Activated CD8-positive, alpha-beta T cell treated with anti-CD3 and anti-CD28 coated beads for 36 hours (primary cell): ENCODE measurements around the gene CSNK1G3. TPM values are rescaled to one million over a fixed set of nuclear protein-coding genes. Genes with fewer than 3 reads are reported as not detected.
A peak's percentile ranks its signal among the peaks of the same experiment; 100 is the strongest.

Experiments used
- ATAC-seq: fragments of 200-7000 bp; cut with Tn5 transposase; one replicate; pipeline ENCODE4 v1.10.0; 2021; ENCODE audit warnings: mild to moderate bottlenecking, moderate library complexity
- CTCF ChIA-PET: fragments of 350-600 bp; sonication (Branson Sonifier 250); formaldehyde crosslinking; loops from one replicate; lab custom pipeline; 2021; ENCODE audit warnings: antibody characterized with exemption; lab: Charles Lee
- POLR2A ChIA-PET: fragments of 350-600 bp; sonication (Branson Sonifier 250); formaldehyde crosslinking; loops from one replicate; lab custom pipeline; 2021; ENCODE audit warnings: antibody characterized with exemption; lab: Charles Lee
- DNase-seq: peaks from one replicate; pipeline ENCODE4 v3.0.0-alpha.2; 2020
- H3K27ac Mint-ChIP-seq: one replicate; pipeline ENCODE4 v1.8.0; 2021; ENCODE audit warnings: mild to moderate bottlenecking, mixed read lengths
- H3K27me3 Mint-ChIP-seq: one replicate; pipeline ENCODE4 v1.8.0; 2021; ENCODE audit warnings: mixed read lengths
- H3K36me3 Mint-ChIP-seq: one replicate; pipeline ENCODE4 v1.8.0; 2021; ENCODE audit warnings: low read depth, mixed read lengths
- H3K4me1 Mint-ChIP-seq: one replicate; pipeline ENCODE4 v1.8.0; 2021; ENCODE audit warnings: low read depth, mixed read lengths
- H3K4me3 Mint-ChIP-seq: one replicate; pipeline ENCODE4 v1.8.0; 2021; ENCODE audit warnings: mild to moderate bottlenecking, moderate library complexity, mixed read lengths
- H3K9me3 Mint-ChIP-seq: one replicate; pipeline ENCODE4 v1.8.0; 2021; ENCODE audit warnings: mixed read lengths
- CTCF ChIP-seq: fragments of 200-600 bp; IDR thresholded peaks from one replicate; pipeline ENCODE4 v1.8.0; 2022; ENCODE audit warnings: antibody characterized with exemption, mild to moderate bottlenecking
- intact Hi-C: fragments of 100-400 bp; cut with micrococcal nuclease; formaldehyde crosslinking; loops from one replicate; pipeline ENCODE4 v1.10.0; 2022
- total RNA-seq, 2 experiments: library from RNA; stranded (reverse); gene quantifications; one replicate each; pipeline ENCODE4 v1.2.3, GENCODE V29; 2021

Gene CSNK1G3
- total RNA-seq, 2 experiments from 2014 or later: 36.1 to 39.2 TPM

DNA sequence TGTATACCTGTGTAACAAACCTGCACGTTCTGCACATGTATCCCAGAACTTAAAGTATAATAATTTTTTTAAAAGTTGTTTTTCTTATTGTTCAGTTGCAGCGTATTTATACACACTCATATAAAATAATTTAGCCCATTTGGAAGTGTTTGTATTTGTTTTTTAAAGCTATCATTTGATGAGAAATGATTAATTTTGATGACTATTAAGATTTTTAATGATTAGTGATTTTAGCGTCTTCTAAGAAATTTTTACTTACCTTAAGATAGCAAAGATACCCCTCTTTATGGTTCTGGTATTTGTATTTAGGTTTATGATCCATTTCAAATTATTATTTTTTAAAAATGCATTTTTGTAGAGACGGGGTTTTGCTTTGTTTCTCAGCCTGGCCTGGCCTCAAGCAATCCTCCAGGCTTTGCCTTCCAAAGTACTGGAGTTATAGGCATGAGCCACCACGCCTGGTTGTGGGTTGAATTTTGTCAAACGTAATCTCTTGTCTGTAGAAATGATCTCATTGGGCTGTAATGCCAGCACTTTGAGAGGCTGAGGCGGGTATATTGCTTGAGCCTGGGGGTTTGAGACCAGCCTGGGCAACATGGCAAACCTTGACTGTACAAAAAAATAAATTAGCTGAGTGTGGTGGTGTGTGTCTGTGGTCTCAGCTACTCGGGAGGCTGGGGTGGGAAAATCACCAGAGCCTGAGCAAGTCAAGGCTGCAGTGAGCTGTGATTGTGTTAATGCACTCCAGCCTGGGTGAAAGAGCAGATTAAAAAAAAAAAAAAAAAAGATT lies 26.9 kb downstream of the CSNK1G3 start:
- CTCF ChIA-PET: no interaction called here
- Mint-ChIP-seq H3K27ac (no peak overlapping the region), H3K36me3 (no peaks in the 10 kb centered on the region), H3K27me3 (no peaks in the 10 kb centered on the region), H3K9me3 (no peaks in the 10 kb centered on the region), H3K4me1 (peaks cover 54% of the 10 kb centered on the region), H3K4me3 (no peak overlapping the region)
- POLR2A ChIA-PET: no interaction called here
- DNase-seq (no peak), ATAC-seq (no peak)
- intact Hi-C loops: no loop called here
- no peak for TF ChIP-seq CTCF

DNA sequence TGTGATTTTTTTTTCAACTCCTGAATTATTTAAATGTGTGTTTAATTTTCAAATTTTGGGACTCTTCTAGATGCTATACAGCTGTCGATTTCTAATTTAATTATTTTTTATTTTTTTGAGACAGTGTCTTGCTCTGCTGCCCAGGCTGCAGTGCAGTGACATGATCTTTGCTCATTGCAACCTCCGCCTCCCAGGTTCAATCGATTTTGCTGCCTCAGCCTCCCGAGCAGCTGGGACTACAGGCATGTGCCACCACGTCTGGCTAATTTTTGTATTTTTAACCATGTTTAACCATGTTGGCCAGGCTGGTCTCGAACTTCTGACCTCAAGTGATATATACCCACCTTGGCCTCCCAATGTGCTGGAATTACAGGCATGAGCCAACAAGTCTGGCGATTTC lies 28.6 kb downstream of the CSNK1G3 start:
- H3K4me3 Mint-ChIP-seq: no peak overlapping the region
- intact Hi-C loops: no loop called here
- peaks cover 59% of the 10 kb centered on the region for H3K4me1 Mint-ChIP-seq
- H3K9me3 Mint-ChIP-seq: no peaks in the 10 kb centered on the region
- ChIA-PET CTCF (no interaction called here), POLR2A (interaction anchor here (0.6 to 0.7 kb wide), 2 partner anchors 22 to 495 kb away, joined by 3 read pairs; no protein-coding TSS in a partner anchor)
- DNase-seq (no peak), ATAC-seq (no peak)
- H3K27ac Mint-ChIP-seq: no peak overlapping the region
- TF ChIP-seq CTCF: no peak
- H3K36me3 Mint-ChIP-seq: no peaks in the 10 kb centered on the region
- no peaks in the 10 kb centered on the region for H3K27me3 Mint-ChIP-seq

GRCh38 chr5:123543438-123543837 lies 31.5 kb downstream of the CSNK1G3 start:
- H3K27ac Mint-ChIP-seq: peak overlapping the region; percentile 6
- DNase-seq (no peak), ATAC-seq (no peak)
- peaks cover 56% of the 10 kb centered on the region for H3K4me1 Mint-ChIP-seq
- peaks cover under 1% of the 10 kb centered on the region for H3K36me3 Mint-ChIP-seq
- POLR2A ChIA-PET: interaction anchor here (0.9 to 1.2 kb wide), 2 partner anchors 32 to 121 kb away, joined by 3 to 5 read pairs; partner anchors contain the start of genes CEP120 and CSNK1G3
- intact Hi-C loops: no loop called here
- TF ChIP-seq CTCF: no peak
- no peaks in the 10 kb centered on the region for H3K27me3 Mint-ChIP-seq
- H3K9me3 Mint-ChIP-seq: no peaks in the 10 kb centered on the region
- H3K4me3 Mint-ChIP-seq: no peak overlapping the region
- CTCF ChIA-PET: interaction anchor here (0.7 to 4.4 kb wide), 4 partner anchors 8 to 121 kb away, joined by 3 to 24 read pairs (median 4); partner anchors contain the start of gene CEP120

DNA sequence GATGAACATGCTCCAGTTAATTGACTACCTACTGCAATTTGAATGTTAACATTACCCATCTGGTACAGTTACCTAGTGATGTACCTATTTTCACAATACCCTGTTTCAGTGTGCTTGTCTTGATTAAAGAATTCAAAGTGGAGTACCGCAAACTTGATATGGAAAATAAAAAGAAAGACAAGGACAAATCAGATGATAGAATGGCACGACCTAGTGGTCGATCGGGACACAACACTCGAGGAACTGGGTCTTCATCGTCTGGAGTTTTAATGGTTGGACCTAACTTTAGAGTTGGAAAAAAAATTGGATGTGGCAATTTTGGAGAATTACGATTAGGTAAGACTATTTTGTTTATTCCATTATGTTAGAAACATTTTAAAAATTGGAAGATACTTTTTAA lies 33.5 kb downstream of the CSNK1G3 start:
- H3K4me1 Mint-ChIP-seq: peaks cover 67% of the 10 kb centered on the region
- no peak overlapping the region for H3K27ac Mint-ChIP-seq
- H3K4me3 Mint-ChIP-seq: no peak overlapping the region
- ChIA-PET POLR2A (no interaction called here), CTCF (interaction anchor here (0.6 to 4.4 kb wide), 9 partner anchors 9 to 127 kb away, joined by 3 to 24 read pairs (median 3); partner anchors contain the start of gene CEP120)
- ATAC-seq (no peak), DNase-seq (peak; percentile 42)
- H3K36me3 Mint-ChIP-seq: peaks cover 9% of the 10 kb centered on the region
- H3K9me3 Mint-ChIP-seq: no peaks in the 10 kb centered on the region
- no peaks in the 10 kb centered on the region for H3K27me3 Mint-ChIP-seq
- TF ChIP-seq CTCF: peak; percentile 77
- intact Hi-C loops: loop anchor here (5.0 kb wide), 2 partner anchors 33 to 123 kb away; partner anchors contain the start of genes CEP120 and CSNK1G3

DNA sequence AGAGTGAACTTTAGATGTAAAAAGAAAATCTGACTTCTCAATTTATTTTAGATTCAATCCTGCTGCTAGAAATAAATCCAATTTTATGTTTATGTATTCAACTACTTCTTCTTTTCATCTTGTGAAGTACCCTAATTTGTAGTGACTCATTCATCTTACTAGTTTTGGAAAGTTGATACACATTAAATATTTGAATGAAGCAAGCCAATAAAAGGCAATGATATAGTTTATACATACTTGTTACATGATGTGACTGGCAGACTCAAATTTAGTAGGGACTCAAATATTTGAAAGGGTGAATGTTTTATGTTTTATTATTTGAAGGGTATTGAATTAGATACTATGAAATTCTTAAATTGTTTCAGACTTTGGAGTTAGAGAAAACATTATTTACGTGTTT lies 34.7 kb downstream of the CSNK1G3 start:
- H3K36me3 Mint-ChIP-seq: peaks cover 9% of the 10 kb centered on the region
- no peaks in the 10 kb centered on the region for H3K27me3 Mint-ChIP-seq
- POLR2A ChIA-PET: interaction anchor here (0.9 kb wide), 1 partner anchor 123 kb away, joined by 5 read pairs; the partner anchor contains the start of gene CEP120
- peaks cover 63% of the 10 kb centered on the region for H3K4me1 Mint-ChIP-seq
- DNase-seq (no peak), ATAC-seq (no peak)
- no peak for TF ChIP-seq CTCF
- intact Hi-C loops: loop anchor here (5.0 kb wide), 2 partner anchors 34 to 124 kb away; partner anchors contain the start of genes CEP120 and CSNK1G3
- H3K4me3 Mint-ChIP-seq: no peak overlapping the region
- H3K9me3 Mint-ChIP-seq: no peaks in the 10 kb centered on the region
- CTCF ChIA-PET: interaction anchor here (0.9 to 1.1 kb wide), 2 partner anchors 123 to 127 kb away, joined by 4 to 5 read pairs; partner anchors contain the start of gene CEP120
- no peak overlapping the region for H3K27ac Mint-ChIP-seq
